Activated T-cell treated with anti-CD3 and anti-CD28 coated beads for 24 hours (primary cell): ENCODE results near the gene CENPW.

Experiments
- DNase-seq: peaks from one replicate; pipeline ENCODE4 v3.0.0-alpha.2; 2020; ENCODE audit warnings: low read depth

The CENPW gene

DNA sequence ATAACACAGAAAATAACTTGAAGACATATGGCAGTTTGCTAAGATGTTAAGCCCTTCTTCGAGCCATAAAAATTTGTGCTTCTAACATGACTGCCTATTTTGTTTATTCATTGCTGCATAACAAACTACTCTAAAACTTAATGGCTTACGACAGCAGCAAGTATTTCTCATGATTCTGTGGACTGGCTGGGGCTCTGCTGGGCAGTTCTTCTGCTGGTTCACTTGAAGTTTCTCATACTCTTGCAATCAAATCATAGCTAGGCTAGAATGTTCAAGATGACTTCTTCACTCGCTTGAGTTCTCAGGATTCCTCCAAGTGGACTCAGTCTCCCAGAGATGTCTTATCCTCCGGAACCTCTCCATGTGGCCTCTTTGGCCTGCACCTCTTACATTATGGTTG is 33.4 kb downstream of the CENPW start:
- DNase-seq: no peak

DNA sequence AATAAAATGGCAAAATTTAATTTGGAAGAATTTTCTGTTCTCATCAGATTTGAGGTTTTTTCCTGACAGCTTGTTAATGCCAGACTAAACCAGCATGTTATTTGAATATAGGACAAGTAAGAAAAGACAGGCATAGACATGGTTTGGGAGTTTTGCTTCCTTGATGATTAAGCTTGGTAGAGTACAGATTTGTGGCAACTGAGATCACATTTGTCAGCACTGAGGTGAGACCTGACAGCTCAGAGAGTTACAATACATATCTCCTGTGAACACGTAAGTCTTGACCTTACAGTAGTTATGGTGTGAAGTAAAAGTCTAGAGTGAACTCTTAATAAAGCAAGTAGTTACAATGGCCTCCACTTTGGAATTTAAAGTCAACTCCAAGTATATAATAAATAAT is 34.5 kb downstream of the CENPW start:
- DNase-seq: no peak

DNA sequence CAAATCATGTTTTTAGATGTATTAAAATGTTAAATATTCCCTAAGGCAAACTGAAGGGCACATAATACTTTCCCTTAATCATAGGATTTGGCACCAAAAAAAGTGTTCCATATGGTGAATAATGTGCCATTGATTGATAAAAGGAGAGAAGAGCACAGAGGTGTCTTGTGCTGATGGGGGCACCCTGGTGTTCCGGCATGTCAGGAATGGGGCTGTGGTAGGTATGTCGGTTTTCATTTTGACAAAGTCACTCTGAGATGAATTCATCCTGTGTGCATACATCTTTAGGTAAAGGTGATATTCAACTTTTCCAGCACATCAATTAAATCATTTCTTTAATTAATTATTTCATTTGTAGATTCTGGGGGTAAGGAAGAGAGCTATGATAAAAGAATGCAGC is 36.8 kb downstream of the CENPW start:
- DNase-seq: no peak

DNA sequence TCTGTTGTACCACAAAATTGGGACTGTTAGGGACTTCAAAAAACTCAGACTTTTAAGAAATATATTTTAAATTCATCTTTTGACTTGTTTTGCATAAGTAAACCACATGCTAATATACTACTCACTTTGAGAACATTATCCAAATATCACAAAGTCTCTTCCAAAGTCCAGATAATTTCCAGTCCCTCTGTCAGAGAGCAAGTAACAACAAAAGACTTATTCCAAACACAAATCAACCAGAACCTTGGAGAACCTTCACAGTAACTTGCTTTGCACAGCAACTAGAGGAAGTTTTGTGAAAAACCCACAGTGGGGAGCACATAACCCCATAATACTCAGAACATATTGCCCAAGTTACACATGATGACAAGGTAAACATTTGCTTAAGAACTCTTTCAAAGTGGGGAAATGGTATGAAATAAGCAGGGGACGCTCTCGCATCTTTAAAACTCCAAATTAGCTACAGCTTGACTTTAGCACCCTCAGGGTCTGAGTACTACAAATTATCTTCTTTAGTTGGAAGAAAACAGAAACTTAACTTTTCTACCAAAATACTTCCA is 37.8 kb downstream of the CENPW start:
- DNase-seq: no peak

DNA sequence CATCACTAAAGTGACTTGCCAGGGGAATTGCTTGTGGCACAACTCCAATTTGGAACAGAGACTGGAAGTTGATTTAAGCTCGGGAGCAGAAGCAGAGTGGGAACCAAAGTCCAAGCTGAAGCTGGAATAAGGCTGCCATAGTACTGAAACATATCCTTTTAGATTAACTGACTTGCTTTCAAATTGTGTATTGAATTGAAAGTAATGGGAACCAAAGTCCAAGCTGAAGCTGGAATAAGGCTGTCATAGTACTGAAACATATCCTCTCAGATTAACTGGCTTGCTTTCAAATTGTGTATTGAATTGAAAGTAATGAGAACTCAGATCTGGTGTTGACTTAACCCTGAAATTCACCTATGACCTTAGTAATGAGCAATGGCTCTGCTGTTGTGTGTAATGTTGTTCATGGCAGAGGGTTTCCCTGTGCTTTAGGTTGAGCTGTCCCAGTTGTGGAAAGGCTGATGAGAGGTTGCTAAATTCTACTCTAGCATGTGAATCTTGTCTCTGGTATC is 40.2 kb downstream of the CENPW start:
- no peak for DNase-seq

DNA sequence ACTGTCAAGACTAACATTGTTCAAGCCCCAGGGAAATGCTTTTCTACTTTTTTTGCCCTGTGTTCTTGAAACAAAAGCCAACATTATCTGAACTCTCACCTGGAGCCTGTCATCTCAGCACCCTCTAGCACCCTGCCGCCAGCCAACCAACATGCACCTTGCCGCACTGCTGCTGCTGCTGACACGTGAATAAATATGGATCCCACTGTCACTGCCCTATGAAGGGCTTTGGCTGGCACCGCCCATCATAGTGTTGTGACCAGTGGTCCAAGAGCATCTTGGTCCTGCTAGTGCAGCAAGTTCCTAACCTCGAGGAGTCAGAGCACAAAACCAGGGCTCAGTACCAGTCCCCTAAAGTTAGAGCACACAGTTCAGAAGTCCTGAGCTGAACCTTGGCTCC is 41.6 kb downstream of the CENPW start:
- no peak for DNase-seq

DNA sequence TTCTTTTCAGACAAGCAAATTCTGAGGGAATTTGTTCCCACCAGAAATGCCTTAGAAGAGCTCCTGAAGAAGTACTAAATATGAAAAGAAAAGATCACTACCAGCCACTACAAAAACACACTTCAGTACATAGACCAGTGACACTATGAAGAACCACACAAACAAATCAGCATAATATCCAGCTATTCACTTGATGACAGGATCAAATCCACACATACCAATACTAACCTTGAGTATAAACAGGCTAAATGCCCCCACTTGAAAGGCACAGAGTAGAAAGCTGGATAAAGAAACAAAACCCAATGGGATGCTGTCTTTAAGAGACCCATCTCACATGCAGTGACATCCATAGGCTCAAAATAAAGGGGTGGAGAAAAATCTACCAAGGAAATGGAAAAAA is 43.3 kb downstream of the CENPW start:
- no peak for DNase-seq

DNA sequence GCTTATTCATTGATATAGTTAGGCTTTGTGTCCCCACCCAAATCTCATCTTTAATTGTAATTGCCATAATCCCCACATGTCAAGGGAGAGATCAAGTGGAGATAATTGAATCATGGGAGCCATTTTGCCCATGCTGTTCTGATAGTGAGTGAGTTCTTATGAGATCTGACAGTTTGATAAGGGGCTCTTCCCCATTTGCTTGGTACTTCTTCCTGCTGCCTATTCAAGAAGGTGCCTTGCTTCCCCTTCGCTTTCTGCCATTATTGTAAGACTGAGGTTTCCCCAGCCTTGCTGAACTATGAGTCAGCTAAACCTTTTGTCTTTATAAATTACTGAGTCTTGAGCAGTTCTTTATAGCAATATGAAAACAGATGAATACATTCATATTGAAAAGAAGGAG is 45.6 kb downstream of the CENPW start:
- DNase-seq: no peak

DNA sequence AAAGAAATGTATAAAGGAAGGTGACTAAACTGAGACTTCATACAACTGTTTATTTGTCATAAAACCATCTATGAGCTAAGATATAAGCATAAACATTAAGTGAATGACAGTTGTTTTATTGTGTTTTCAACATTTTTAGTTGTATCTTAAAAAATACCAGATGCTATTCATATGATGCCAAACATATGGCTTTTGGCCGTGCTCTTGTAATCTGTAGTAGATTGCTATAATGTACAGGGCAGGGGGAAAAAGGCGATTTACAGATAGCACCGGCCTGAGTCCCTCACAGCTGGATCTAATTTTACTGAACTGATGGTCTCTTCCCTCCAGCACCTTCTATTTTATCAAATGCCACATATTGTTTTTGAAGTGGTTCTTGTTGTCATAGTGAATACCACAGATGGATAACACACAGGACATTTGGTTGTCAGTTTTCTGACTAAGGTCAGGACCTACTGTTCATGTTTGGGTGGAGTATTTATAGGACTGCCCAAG is 48.2 kb downstream of the CENPW start:
- DNase-seq: no peak

DNA sequence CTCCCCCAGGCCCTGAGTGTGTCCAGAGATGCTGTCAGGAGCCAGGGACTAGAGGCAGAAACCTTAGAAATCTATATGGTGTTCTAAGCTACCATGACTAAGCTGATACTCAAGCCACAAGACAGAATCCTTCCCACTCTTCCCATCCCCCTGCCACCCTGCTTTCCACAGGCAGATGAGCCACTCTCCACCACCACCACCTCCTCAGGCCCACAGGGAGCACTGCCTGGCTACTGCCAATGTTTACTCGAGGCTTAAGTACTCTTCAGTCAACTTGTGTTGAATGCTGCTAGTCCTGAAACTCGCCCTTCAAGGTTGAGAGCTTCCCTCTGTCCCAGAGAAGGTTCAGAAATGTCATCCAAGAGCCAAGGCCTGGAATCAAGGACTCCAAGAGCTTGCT is 56.2 kb downstream of the CENPW start:
- DNase-seq: no peak
